ENCODE data around the gene RNASEL.

RNASEL gene

DNA sequence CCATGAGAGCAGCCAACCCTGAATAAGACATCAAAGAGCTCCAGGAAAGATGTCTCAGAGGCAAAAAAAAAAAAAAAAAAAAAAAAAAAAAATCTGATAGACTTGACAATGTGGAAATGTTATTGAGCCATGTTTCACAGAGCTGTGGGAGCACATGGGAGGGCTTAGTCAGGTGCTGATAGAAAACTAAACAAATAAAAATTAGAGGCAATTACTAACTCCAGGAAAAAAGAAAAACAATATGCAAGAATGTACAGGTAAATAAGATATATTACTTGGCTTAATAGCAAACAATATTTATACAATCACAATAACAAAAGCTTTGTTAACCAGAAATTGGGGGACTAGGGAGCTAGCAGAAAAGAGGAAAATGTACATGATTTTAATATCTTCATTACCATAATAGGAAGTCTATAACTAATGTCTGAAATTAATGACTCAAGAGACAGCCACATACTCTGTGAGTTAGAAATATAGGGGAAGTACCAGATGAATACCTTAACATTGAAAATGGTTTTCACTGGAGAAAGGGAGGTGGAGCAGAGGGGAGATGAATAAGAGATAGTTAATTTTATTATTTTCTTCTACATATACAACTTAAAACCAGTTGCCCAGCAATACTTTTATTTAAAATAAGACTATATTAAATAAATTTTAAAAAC lies 32.0 kb upstream of the RNASEL start:
- DNase-seq, result no peak

DNA sequence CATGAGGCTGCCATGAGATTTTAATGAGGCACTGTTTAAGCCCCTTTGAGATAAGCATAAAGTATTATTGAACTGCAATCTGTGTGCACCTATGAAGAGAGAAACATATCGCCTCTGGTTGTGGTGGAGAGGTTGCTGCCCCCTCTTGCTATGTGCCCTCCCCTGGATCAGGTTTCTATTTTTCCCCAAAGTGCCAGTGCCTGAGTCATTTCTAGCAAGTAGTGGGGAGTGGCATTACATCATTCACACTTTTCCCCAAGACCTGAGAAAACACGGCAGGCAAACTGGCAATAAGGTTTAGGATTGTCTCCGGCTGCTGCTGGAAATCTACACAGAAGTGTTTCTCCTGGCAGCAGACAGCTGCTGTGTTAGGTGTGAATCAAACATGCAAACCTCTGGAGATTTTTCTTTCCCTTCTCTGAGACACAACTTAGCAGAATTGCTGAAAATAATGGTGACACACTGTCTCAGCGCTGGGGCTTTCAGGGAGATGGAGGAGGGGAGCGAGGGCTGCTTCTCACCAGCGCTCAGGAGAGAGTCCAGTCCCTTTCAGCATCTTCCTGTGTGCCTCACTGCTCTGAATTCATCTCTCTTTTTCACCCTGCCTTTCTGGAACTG lies 28.8 kb upstream of the RNASEL start:
- DNase-seq, result no peak

DNA sequence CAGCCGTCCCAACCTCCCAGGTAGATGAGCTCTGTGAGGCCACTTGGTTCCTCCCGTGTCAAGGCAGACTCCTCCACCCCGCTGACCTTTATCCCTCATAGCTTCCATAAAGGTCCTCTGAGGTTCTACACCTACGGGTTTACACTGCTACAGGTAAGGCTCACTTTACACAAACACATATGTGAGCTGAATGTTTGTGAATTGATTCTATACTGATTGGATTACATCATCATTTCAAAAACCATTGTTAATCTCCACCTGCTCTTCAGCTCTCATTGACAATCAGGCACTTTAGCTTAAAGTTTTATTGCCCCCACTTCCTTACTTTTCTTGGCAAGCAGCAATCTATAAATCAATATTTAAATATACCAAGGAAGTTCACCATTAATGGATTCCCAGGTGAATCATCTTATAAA lies 28.0 kb upstream of the RNASEL start:
- no peak for DNase-seq

DNA sequence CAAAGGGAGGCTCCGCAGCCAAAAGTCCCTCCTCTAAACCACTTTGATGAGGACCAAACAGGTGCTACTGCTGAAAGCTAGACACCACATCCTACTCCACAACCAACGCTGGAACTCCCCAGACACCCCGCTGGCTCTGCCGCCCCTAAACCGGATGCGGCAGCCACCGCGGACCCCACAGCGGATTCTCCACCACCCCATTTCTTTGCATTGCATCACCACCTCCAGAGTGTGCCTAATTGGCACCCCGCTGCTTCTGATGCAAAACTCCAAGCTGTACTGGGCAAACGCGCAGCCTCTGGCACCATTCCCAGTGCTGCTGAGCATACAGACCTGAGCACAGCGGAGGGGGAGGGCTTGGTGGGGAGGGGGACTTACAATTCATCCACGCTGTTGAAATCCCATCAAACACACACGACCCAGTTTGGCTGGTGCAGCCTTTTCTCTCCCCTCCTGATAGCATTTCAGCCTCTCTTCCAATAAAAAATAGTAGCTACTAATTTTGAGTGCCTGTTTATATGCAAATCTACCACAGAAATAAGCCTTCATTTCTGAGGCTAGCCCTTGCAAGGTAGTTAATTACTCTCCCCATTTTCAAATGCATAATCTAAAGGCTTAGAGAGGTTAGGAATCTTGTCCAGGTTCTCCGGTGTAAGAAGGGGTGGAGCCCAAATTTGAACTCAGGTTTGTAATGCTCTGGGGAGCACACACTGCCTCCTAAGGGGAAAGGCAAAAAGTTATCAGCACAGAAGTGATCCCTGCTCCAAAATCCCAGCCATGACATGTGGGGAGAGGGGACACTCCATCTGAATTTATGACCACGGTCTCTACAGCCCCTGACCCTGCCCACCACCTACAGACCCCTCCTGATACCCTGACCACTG lies 27.3 kb upstream of the RNASEL start:
- no peak for DNase-seq

DNA sequence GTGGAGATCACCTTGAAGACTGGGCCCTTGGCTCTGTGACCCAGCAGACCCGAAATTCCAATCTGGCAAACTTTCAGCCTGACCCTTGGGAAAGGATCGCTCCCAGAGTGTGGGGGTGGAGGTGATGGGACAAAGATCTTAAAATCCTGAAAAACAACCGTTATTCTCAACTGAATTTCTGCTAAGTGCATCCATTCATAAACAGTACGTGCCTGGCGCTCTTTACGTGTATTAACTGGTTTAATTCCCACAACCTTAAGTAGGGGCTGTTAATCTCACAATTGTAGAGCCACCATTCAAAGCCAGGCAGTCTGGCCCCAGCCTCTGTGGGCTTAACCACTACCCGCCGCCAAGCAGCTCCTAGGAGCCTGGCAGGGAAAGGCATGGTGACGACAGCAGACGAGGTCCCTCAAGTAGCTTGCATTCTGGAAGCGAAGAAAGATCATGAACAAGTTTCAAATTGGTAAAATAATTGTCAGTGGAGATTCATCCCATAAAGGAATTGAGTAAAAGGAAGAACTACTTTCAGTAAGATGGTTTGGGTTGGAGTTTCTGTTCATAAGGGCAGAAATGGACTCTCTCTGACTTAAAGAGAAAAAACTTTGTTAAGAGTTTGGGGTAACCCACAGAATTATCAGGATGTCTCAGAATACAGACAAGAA lies 26.5 kb upstream of the RNASEL start:
- no peak for DNase-seq

DNA sequence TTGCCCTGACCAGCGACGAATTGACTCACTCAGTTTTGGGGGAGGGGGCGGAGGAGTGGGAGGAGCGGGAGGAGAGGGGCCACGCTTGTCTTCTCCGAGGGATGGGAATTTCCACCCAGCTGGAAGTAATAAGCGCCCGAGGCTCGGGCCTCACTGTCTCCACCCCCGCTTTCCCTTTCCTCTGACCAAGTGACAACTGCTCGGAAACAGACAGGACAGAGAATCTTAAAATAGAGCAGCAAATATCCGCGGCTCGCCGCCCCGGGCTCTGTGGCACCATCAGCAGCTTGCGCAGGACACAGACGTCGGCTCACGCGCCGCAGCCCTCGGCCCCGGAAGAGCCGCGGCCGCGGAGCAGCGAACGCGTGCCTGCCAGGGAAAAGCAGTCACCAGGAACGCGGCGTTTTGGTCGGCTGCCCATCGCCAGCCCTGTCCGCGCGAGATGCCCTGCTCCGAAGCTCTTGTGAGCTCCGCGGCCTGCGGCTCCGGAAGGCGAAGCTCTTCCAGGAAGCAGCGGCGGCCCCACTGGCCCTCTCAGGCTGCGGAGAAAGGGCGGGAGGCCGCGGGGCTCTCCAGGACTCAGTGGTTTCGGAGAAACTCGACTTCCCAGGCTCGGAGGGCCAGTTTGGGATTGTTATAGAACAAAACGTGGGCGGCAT lies 25.9 kb upstream of the RNASEL start:
- DNase-seq, result peak; percentile 37

DNA sequence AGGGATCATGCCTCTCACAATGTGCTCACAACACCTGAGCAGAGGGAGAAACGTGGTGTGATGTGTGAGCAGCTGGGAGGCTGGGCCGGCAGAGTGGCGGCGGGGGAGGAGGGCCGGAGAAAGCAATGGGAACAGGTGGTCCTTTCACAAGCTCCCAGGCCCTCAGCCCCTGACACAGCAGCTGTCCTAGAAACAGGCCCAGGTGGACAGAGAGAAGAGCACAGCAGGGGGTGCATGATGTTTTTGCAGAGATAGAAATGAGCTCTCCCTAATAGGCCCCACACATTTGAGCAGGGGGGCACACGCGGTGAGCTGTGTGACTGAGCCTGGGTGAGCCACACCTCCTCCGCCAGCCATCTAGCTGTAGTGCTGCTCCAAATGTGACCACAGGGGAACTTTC lies 22.7 kb upstream of the RNASEL start:
- no peak for DNase-seq

DNA sequence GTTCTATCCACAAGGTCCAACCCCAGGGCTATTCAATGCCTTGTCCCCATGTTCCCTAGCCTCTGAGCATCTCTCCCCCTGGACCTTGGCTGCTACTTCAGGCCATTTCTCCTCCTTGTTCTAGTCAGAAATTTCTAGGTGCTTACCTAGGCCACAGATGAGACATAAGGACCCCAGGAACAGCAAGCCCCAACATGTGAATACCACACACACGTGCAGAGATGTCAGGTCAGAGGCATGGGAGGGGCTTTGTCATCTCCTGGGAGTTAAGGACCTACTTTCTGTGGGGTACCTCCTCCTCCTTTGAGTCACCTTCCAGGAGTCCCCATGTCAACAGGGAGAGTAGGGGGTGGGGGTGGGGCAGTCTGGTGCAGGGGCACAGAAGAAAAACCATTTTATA lies 22.3 kb upstream of the RNASEL start:
- no peak for DNase-seq

DNA sequence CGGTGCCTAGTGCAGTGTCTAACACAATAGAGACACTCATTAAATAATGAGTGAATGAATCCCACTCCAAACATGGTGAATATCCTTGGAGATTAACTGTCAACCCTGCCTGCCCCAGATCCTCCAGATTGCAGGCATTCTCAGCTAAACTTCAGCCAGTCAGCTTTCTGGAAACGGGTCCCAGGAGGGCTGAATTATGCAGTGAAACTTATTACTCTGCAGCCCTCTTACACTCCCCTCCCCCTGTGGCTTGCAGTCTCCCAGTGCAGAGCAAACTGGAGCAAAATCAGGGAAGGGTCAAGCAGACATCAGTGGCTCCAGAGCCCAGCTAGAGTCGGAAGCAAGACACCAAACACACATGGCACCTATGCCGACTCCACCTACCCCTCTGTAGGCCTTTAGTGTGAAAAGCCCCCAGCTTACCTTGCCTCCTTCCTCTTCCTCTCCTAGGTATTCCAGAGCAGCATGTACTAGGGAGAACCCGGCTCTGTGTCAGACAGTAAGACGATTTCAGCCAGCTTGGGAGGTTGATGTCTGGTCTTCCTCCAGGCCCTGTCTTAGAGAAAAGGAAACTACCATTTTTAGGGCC lies 21.6 kb upstream of the RNASEL start:
- no peak for DNase-seq

DNA sequence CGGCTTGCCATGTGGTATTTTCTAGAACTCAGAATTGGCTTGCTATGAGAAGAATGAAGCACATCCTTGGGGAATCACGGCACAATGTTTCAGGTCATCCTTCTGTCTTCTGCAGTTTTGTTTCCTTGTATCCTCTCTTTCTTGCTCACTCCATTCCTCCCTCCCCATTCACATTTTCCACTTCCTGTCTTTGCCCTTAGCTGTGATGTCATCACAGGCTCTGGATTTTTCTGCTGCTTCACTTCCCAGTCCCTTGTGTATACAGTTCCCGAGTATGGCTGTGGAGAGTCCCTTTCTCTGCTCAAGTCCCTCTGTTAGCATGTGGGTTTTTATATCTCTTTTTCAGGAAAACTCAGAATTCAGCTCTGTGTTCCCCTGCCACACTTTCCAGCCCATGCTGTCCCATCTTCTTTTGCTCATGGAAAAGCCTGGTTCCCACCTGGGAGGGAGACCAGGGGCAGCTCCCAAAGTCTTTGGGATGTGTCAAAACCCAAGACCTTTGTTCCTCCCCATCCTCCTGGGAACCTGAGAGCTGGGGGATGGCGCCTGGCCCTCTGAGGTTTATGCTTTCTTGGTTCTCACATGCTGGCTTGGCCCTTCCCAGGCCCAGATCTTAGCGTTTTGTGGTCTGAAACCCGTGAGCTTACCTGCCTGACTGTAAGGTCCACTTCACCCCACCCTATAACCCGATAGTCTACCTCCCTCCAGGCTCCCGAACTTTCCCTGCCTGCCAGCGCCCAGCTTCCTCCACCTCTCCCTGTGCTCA lies 20.0 kb upstream of the RNASEL start:
- no peak for DNase-seq

DNA sequence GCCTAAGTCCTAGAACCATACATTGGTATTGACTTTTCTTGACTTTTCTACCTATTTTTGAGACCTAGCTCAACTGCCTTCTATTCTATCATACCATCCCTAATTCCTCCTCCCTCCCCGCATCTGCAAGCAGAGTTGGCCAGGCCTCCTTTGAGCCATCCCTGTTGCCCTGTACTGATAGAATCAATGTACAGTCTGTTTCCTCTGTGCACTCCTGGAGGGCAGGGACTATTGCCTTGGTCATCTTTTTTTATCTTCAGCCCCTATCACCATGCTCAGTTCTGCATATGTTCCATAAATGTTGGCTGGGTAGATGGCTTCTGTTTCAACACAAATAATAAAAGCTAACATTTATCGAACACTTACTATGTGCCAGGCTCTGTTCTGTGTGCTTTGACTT lies 19.2 kb upstream of the RNASEL start:
- no peak for DNase-seq

DNA sequence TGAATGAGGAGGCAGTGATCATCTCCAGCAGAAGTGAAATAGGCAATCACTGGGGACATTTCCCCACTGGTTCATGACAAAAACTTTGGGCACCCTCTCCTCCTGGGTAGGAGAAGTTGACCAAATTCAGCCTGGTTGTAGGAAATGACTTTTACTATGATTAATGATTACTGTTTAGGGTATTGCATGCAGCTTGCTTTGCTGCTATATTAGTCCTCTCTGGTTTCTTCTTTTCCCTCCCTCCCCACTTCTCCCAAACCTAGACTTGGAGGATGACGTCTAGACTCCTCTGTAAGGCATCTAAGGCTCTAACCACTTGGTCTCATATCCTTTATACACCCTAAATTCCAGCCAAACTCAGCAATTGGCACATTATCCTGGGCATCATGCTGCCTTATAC lies 18.5 kb upstream of the RNASEL start:
- no peak for DNase-seq

DNA sequence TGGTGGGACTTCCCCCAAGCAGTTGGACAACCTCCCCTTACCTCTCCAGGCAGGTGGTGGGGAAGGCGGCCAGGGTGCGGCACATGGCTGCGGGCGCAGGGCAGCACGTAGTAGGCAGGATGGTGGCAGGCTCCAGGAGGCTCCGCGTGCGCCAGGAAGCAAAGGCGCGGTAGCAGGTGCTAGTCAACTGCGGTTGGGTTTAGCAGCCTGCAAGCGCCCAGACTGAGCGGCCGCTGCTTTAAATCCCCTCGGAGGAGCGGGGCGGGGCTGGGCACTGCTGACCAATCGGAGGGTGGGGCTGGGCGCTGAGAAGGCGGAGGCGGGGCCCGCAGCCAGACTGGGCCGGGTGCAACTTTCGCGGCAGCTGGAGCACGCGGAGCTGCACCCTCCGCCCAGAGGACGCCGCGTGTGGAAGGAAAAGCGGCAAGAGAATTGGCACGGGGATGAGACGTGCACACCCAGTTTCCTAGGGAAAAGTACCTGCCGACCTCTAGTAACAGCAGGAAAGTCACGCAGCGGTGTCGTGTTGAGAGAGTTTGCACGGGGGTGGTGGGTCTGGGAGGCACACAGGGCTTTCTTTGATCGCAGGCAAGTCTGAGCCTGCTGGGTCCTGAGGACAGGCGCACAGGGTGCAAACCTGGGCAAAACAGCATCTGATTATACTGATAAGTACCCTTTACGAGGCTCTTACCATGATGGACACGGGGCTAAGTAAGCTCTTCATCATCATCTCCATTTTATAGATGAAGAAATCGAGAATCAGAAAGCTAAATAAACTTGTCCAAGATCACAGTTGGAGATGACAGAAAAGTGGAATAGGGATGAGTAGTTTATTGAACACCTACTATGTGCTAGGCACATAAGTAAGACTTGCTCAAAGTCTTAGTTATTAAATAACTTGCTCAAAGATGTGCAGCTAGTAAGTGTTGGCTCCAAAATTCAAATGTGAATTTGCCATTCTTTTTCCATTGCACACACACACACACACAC lies 15.4 kb upstream of the RNASEL start, which contains the start of gene RGS16:
TSS of gene RGS16 (minus strand) at position 215 of the 990 bp plus-strand sequence. CDS start at position 85, 130 bp downstream.
- DNase-seq, result peak; percentile 68

DNA sequence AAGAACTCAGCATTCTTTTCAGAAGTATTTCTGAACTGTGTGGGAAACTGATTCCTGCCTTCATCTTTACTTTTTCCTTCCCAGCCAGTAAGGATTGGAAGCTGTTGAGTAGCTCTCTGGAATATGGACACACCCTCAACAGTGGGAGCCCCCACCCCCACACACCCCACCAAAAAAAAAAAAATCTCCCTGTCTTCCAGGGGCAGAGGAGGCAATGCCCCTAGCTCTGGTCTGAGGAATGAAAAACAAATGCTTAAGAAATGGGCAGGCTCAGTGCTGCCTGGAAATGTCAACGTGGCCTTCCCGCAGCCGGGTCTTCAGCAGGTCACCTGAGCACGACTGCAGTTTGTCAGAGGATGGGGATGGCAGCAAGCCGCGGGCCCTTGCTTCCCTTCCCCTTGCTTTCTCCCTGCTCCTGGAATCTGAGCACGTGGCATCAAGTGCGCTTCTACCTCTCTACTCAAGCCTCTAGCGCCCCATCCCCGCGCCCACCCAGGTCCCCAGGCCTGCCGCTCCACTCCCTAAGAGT lies 14.7 kb upstream of the RNASEL start:
- no peak for DNase-seq

DNA sequence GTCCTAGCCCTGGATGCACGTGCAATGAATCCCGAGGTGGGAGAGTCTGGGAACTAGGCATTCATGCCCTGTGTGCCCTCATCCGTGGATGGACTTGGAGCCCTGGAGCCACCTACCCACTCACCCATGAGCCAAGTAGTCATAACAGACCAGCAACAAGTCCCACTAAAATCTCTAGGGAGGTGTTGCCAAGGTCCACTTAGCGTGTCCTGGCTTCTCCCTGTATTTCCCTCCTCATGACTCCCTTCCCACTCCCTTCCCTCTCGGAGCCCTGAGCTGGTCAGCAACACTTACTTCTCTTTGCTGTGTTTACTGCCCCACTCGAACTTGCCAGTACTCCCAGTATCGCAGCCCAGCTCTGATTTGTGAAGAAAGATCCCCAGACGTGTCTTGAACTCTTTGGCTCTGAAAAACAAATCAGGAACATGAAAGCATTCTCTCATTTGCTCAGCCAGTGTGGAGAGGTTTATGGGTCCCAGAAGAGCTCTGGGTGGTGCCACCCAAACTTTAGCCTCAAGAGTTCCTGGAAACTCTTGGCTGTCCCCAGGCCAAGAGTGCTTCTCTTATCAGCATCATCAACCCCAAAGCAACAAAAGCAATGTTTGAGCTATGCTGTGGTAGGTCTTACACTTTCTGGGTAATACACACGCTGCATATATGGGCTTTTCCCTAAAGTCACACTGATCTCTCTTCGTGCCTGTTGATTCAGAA lies 14.0 kb upstream of the RNASEL start:
- peak; percentile 46 for DNase-seq

DNA sequence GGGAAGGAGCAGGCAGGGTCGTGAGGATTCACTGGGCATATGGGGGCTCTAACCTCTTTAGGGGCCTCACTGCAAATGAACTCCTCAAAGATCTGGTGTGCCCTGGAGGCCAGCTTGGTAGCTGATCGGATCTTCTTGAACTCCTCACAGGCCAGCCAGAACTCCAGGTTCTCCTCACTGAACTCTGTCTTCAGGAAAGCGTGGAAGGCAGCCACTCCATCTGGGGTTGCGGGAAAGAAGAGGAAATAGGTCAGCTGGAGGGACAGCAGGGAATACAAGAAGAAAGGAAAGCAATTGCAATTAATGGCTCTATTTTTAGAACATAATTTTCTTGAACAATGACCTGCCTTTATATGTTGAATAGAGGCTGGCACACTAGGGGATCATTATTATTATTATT lies 12.9 kb upstream of the RNASEL start:
- no peak for DNase-seq

DNA sequence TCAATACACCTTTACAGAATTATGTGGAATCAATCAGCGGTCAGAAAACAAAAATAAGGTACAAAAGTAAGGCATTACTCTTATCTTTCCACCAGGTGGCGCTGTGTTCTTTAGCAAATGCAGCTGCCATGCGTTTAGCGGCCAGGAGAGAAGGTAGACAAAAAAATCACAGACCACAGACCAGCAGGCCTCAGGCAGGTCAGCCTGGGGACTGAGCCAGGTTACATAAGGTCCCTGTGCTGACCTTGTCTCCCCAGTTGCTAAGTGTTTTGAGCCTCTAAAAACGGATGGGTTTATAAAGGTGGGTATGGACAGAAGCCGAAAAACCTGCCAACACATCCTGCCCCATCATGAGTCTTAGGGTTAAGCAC lies 12.3 kb upstream of the RNASEL start:
- peak; percentile 29 for DNase-seq

DNA sequence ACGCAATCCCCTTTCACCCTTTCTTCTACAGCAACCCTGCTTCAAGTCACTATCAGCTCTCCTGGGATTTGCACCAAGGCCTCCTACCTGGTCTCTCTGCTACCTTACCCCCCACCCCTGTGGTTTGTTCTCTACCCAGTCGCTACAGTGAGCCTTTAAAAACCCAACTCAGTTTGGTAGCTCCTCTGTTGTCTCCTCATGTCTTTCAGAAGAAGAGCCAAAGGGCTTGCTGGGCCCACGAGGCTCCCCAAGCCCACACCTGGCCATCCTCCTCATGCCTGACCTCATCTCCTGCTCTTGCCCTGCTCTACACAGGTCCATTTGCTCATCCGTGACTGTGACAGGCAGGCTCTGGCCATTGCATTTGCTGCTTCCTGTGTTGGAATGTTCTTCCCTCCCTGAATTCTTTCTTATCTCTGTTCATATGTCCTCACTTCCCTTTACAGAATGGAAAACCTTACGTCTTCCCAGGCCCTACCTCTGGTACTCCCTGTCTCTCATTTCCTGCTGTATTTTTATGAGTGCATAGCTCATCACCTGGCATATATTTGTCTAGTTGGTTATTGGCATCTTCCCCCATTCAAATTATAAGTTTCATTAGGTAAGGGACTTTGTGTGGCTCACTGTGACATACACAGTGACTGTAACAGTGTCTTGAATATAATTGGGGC lies 11.8 kb upstream of the RNASEL start:
- DNase-seq, result no peak

Data from GF-D8 (cell line).